ENCODE data around the gene HRAS.

GRCh38 chr11:508956-509355 lies 26.4 kb downstream of the HRAS start:
- TF ChIP-seq EP300 (IDR thresholded peaks at IDR 0.05) (no peak), POLR2AphosphoS5 (IDR thresholded peaks at IDR 0.05) (no peak), POLR2A (IDR thresholded peaks at IDR 0.05) (no peak)
- TF ChIP-seq, protein P1, sequence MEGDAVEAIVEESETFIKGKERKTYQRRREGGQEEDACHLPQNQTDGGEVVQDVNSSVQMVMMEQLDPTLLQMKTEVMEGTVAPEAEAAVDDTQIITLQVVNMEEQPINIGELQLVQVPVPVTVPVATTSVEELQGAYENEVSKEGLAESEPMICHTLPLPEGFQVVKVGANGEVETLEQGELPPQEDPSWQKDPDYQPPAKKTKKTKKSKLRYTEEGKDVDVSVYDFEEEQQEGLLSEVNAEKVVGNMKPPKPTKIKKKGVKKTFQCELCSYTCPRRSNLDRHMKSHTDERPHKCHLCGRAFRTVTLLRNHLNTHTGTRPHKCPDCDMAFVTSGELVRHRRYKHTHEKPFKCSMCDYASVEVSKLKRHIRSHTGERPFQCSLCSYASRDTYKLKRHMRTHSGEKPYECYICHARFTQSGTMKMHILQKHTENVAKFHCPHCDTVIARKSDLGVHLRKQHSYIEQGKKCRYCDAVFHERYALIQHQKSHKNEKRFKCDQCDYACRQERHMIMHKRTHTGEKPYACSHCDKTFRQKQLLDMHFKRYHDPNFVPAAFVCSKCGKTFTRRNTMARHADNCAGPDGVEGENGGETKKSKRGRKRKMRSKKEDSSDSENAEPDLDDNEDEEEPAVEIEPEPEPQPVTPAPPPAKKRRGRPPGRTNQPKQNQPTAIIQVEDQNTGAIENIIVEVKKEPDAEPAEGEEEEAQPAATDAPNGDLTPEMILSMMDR (IDR thresholded peaks at IDR 0.05) = no peak

All from upper lobe of left lung (tissue), 4 donors.